ENCODE results near the gene CCDC40.

The CCDC40 gene

GRCh38 chr17:80132906-80133625, 96.6 kb downstream of the CCDC40 start:
- Histone ChIP-seq H3K9ac (no peak overlapping the region), H2AFZ (no peak overlapping the region), H3K36me3 (ENCODE audit: control insufficient read depth, insufficient read depth, low read length) (no peaks in the 10 kb centered on the region), H3K4me1 (peaks cover 21% of the 10 kb centered on the region), H3K27me3 (ENCODE audit: control insufficient read depth, insufficient read depth, low read length) (no peaks in the 10 kb centered on the region), H3K9me3 (ENCODE audit: control insufficient read depth, low read length) (no peaks in the 10 kb centered on the region), H3K79me2 (no peaks in the 10 kb centered on the region), H3K4me3 (ENCODE audit: low read depth, low read length) (no peak overlapping the region), H3K27ac (no peak overlapping the region), H3K4me2 (ENCODE audit: low read length) (no peak overlapping the region)
- no peak for TF ChIP-seq CTCF (IDR thresholded peaks at IDR 0.05)

GRCh38 chr17:80133626-80133970, 97.2 kb downstream of the CCDC40 start:
- H3K4me1 ChIP-seq: peaks cover 21% of the 10 kb centered on the region
- H2AFZ ChIP-seq: no peak overlapping the region
- no peaks in the 10 kb centered on the region for H3K9me3 ChIP-seq (ENCODE audit: control insufficient read depth, low read length)
- no peaks in the 10 kb centered on the region for H3K79me2 ChIP-seq
- H3K4me2 ChIP-seq (ENCODE audit: low read length): no peak overlapping the region
- no peak for TF ChIP-seq CTCF (IDR thresholded peaks at IDR 0.05)
- no peak overlapping the region for H3K9ac ChIP-seq
- no peak overlapping the region for H3K4me3 ChIP-seq (ENCODE audit: low read depth, low read length)
- no peaks in the 10 kb centered on the region for H3K36me3 ChIP-seq (ENCODE audit: control insufficient read depth, insufficient read depth, low read length)
- no peak overlapping the region for H3K27ac ChIP-seq
- H3K27me3 ChIP-seq (ENCODE audit: control insufficient read depth, insufficient read depth, low read length): no peaks in the 10 kb centered on the region

- no peak overlapping the region for H3K4me2 ChIP-seq (ENCODE audit: low read length)
- no peak for TF ChIP-seq CTCF (IDR thresholded peaks at IDR 0.05)
- H3K4me3 ChIP-seq (ENCODE audit: low read depth, low read length): no peak overlapping the region
- H3K9ac ChIP-seq: no peak overlapping the region
- H3K27ac ChIP-seq: no peak overlapping the region
- no peaks in the 10 kb centered on the region for H3K27me3 ChIP-seq (ENCODE audit: control insufficient read depth, insufficient read depth, low read length)
- H3K79me2 ChIP-seq: no peaks in the 10 kb centered on the region
- no peak overlapping the region for H2AFZ ChIP-seq
- no peaks in the 10 kb centered on the region for H3K36me3 ChIP-seq (ENCODE audit: control insufficient read depth, insufficient read depth, low read length)
- no peaks in the 10 kb centered on the region for H3K9me3 ChIP-seq (ENCODE audit: control insufficient read depth, low read length)
- H3K4me1 ChIP-seq: no peaks in the 10 kb centered on the region
These were observed 100.7 kb downstream of the CCDC40 start for GRCh38 chr17:80137131-80137530.

GRCh38 chr17:80138856-80139426, 102.5 kb downstream of the CCDC40 start:
- Histone ChIP-seq H3K79me2 (peaks cover under 1% of the 10 kb centered on the region), H2AFZ (no peak overlapping the region), H3K27me3 (ENCODE audit: control insufficient read depth, insufficient read depth, low read length) (no peaks in the 10 kb centered on the region), H3K4me1 (no peaks in the 10 kb centered on the region), H3K36me3 (ENCODE audit: control insufficient read depth, insufficient read depth, low read length) (no peaks in the 10 kb centered on the region), H3K4me3 (ENCODE audit: low read depth, low read length) (no peak overlapping the region), H3K9me3 (ENCODE audit: control insufficient read depth, low read length) (no peaks in the 10 kb centered on the region), H3K9ac (no peak overlapping the region), H3K4me2 (ENCODE audit: low read length) (no peak overlapping the region), H3K27ac (no peak overlapping the region)
- no peak for TF ChIP-seq CTCF (IDR thresholded peaks at IDR 0.05)
